ENCODE data around the gene BET1L.

- TF ChIP-seq EZH2 (IDR thresholded peaks at IDR 0.05; ENCODE audit: insufficient read depth, poor library complexity, severe bottlenecking) (no peak), EZH2phosphoT487 (IDR thresholded peaks at IDR 0.05; ENCODE audit: insufficient read depth, low read depth) (no peak)
Observed at GRCh38 chr11:221998-222789, 15.0 kb upstream of the BET1L start.

Measured in GM23248 (cell line).